Glutamatergic neuron (in vitro differentiated cells): ENCODE measurements around the gene JCHAIN. TPM values are rescaled to one million over a fixed set of nuclear protein-coding genes. Genes with fewer than 3 reads are reported as not detected.

Experiments used
- DNase-seq: peaks from one replicate; pipeline ENCODE4 v3.0.0; 2022
- H3K27ac Mint-ChIP-seq: one replicate; pipeline ENCODE4 v1.8.0; 2020; ENCODE audit warnings: mild to moderate bottlenecking, mixed read lengths, inconsistent platforms; ENCODE audit not compliant: unreplicated experiment
- H3K27me3 Mint-ChIP-seq: one replicate; pipeline ENCODE4 v1.8.0; 2020; ENCODE audit warnings: mild to moderate bottlenecking, moderate library complexity, mixed read lengths, inconsistent platforms; ENCODE audit not compliant: unreplicated experiment
- H3K36me3 Mint-ChIP-seq: one replicate; pipeline ENCODE4 v1.8.0; 2020; ENCODE audit warnings: mild to moderate bottlenecking, mixed read lengths, inconsistent platforms; ENCODE audit not compliant: unreplicated experiment
- H3K4me1 Mint-ChIP-seq: one replicate; pipeline ENCODE4 v1.8.0; 2020; ENCODE audit warnings: mild to moderate bottlenecking, low read depth, mixed read lengths, inconsistent platforms; ENCODE audit not compliant: unreplicated experiment
- H3K4me3 Mint-ChIP-seq: one replicate; pipeline ENCODE4 v1.8.0; 2020; ENCODE audit warnings: mild to moderate bottlenecking, mixed read lengths, inconsistent platforms; ENCODE audit not compliant: unreplicated experiment
- H3K9me3 Mint-ChIP-seq: one replicate; pipeline ENCODE4 v1.8.0; 2020; ENCODE audit warnings: mild to moderate bottlenecking, moderate library complexity, mixed read lengths, inconsistent platforms; ENCODE audit not compliant: unreplicated experiment
- total RNA-seq: library from RNA; stranded (reverse); fragmentation: NEBNext Ultra II Directional; extraction: Animal tissue kit (Norgen Biotek cat#: 25700); gene quantifications from one replicate; pipeline ENCODE4 v1.2.1, GENCODE V29; 2021; ENCODE audit not compliant: unreplicated experiment
- TF ChIP-seq, protein P1 (sequence below): fragments of 200-600 bp; sonication (generic); IDR thresholded peaks from one replicate; pipeline ENCODE4 v1.5.0; 2021; ENCODE audit not compliant: partially characterized antibody, unreplicated experiment

The JCHAIN gene
- total RNA-seq, 1 donor from 2014 or later, result not detected

DNA sequence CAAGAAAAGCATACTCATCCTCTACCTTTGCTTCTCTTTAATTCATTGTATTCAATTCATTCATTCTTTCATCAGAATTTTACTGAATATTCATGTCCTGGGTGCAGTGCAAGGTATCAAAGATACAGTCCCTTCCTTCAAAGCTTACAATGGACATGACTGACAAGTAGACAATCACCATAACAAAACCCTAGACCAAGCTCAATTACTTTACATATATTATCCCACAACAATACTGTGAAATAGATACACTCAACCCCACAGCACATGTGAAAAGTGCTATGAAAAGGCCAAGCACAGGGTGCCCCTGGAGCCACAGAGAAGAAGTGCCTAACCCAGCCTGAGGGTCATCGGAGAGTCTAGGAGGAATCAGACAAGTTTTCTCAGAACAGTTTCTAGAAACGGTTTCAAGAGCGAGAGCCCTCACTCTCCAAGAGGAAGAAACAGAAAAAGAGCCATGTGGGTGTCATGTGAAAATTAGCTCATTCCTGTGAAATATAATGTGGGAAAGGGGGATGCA, 58.9 kb downstream of the JCHAIN start:
- TF ChIP-seq, protein P1, sequence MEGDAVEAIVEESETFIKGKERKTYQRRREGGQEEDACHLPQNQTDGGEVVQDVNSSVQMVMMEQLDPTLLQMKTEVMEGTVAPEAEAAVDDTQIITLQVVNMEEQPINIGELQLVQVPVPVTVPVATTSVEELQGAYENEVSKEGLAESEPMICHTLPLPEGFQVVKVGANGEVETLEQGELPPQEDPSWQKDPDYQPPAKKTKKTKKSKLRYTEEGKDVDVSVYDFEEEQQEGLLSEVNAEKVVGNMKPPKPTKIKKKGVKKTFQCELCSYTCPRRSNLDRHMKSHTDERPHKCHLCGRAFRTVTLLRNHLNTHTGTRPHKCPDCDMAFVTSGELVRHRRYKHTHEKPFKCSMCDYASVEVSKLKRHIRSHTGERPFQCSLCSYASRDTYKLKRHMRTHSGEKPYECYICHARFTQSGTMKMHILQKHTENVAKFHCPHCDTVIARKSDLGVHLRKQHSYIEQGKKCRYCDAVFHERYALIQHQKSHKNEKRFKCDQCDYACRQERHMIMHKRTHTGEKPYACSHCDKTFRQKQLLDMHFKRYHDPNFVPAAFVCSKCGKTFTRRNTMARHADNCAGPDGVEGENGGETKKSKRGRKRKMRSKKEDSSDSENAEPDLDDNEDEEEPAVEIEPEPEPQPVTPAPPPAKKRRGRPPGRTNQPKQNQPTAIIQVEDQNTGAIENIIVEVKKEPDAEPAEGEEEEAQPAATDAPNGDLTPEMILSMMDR, result no peak
- H3K4me3 Mint-ChIP-seq, result no peak overlapping the region

GRCh38 chr4:70606459-70606858, 59.8 kb downstream of the JCHAIN start:
- Mint-ChIP-seq H3K4me1 (peaks cover under 1% of the 10 kb centered on the region), H3K9me3 (no peaks in the 10 kb centered on the region), H3K36me3 (no peaks in the 10 kb centered on the region), H3K27ac (no peak overlapping the region), H3K27me3 (no peaks in the 10 kb centered on the region), H3K4me3 (no peak overlapping the region)
- no peak for DNase-seq
- TF ChIP-seq, protein P1, result no peak

More for the DNA sequence above, 58.9 kb downstream of the JCHAIN start:
- Mint-ChIP-seq H3K36me3 (no peaks in the 10 kb centered on the region), H3K4me1 (no peaks in the 10 kb centered on the region), H3K27ac (no peak overlapping the region), H3K27me3 (no peaks in the 10 kb centered on the region), H3K9me3 (no peaks in the 10 kb centered on the region)
- no peak for DNase-seq

Other genes starting within 250 kb of the JCHAIN start
- not detected for gene MUC7, start 194.3 kb downstream of the JCHAIN start, total RNA-seq
- gene AMTN, start 147.9 kb downstream of the JCHAIN start, total RNA-seq, result not detected
- not detected for gene AMBN, start 74.3 kb downstream of the JCHAIN start, total RNA-seq
- not detected for gene ENAM, start 37.8 kb downstream of the JCHAIN start, total RNA-seq
- 23.5 TPM for gene UTP3, start 22.0 kb upstream of the JCHAIN start, total RNA-seq
- gene RUFY3, start 55.5 kb upstream of the JCHAIN start, total RNA-seq, result 291 TPM
- gene GRSF1, start 173.4 kb upstream of the JCHAIN start, total RNA-seq, result 61.1 TPM
- gene MOB1B, start 235.9 kb upstream of the JCHAIN start, total RNA-seq, result 24.6 TPM